Measurements from ENCODE around the gene CASP9. TPM values are rescaled to one million over a fixed set of nuclear protein-coding genes. Genes with fewer than 3 reads are reported as not detected.
A peak's percentile ranks its signal among the peaks of the same experiment; 100 is the strongest.

The CASP9 gene
- total RNA-seq, 1 donor from 2014 or later = 12.6 TPM

GRCh38 chr1:15541231-15541792, 17.3 kb upstream of the CASP9 start:
- Mint-ChIP-seq H3K4me3 (ENCODE audit: unreplicated experiment) (no peak overlapping the region), H3K27me3 (ENCODE audit: unreplicated experiment) (no peaks in the 10 kb centered on the region), H3K4me1 (ENCODE audit: unreplicated experiment) (peaks cover 4% of the 10 kb centered on the region), H3K9me3 (ENCODE audit: unreplicated experiment) (no peaks in the 10 kb centered on the region), H3K27ac (ENCODE audit: unreplicated experiment) (no peak overlapping the region), H3K36me3 (ENCODE audit: unreplicated experiment) (peaks cover 40% of the 10 kb centered on the region)
- TF ChIP-seq CTCF (IDR thresholded peaks at IDR 0.05) = no peak
- no peak for DNase-seq (ENCODE audit: extremely low spot score, unreplicated experiment)

DNA sequence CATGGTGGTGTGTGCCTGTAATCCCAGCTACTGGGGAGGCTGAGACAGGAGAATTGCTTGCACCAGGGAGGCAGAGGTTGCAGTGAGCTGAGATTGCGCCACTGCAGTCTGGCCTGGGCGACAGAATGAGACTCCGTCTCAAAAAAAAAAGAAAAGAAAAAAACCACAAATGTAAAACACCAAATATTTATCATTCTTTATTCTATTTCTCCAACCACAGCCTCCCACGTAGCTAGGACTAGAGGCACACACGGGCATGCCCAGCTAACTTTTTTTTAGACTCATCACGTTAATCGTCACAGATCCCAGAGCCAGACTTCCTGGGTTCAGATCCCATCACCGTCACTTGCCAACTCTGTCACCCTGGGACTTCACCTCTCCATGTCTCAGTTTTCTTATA, 16.2 kb upstream of the CASP9 start:
- H3K27ac Mint-ChIP-seq (ENCODE audit: unreplicated experiment) = no peak overlapping the region
- H3K36me3 Mint-ChIP-seq (ENCODE audit: unreplicated experiment) = peaks cover 36% of the 10 kb centered on the region
- TF ChIP-seq CTCF (IDR thresholded peaks at IDR 0.05) = no peak
- no peaks in the 10 kb centered on the region for H3K9me3 Mint-ChIP-seq (ENCODE audit: unreplicated experiment)
- no peak overlapping the region for H3K4me3 Mint-ChIP-seq (ENCODE audit: unreplicated experiment)
- DNase-seq (ENCODE audit: extremely low spot score, unreplicated experiment) = peak; percentile 10
- no peaks in the 10 kb centered on the region for H3K27me3 Mint-ChIP-seq (ENCODE audit: unreplicated experiment)
- H3K4me1 Mint-ChIP-seq (ENCODE audit: unreplicated experiment) = peaks cover 4% of the 10 kb centered on the region

DNA sequence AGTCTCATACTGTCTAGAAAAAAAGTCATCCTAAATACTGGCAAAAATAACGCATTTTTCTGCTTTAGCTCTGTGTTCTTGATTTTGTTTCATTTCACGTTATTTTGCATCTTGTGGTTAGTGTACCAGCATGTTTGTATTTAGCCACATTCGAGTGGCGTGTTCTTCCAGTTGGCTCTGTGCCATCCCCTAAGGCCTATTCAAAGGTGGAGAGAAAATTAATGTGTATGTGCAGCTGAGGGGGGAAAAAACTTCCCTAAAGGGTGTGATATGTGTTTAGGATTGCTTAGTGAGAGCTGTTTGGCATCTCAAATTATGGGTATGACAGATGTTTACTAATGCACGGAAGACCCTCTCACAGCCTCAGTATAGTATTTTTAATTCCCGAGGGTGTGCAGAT, 14.8 kb upstream of the CASP9 start:
- Mint-ChIP-seq H3K36me3 (ENCODE audit: unreplicated experiment) (peaks cover 37% of the 10 kb centered on the region), H3K9me3 (ENCODE audit: unreplicated experiment) (no peaks in the 10 kb centered on the region), H3K27ac (ENCODE audit: unreplicated experiment) (no peak overlapping the region), H3K4me3 (ENCODE audit: unreplicated experiment) (no peak overlapping the region), H3K4me1 (ENCODE audit: unreplicated experiment) (peaks cover 4% of the 10 kb centered on the region), H3K27me3 (ENCODE audit: unreplicated experiment) (no peaks in the 10 kb centered on the region)
- peak; percentile 13 for DNase-seq (ENCODE audit: extremely low spot score, unreplicated experiment)
- no peak for TF ChIP-seq CTCF (IDR thresholded peaks at IDR 0.05)

GRCh38 chr1:15531682-15532081, 7.7 kb upstream of the CASP9 start:
- Mint-ChIP-seq H3K27ac (ENCODE audit: unreplicated experiment) (no peak overlapping the region), H3K36me3 (ENCODE audit: unreplicated experiment) (peaks cover 18% of the 10 kb centered on the region), H3K27me3 (ENCODE audit: unreplicated experiment) (no peaks in the 10 kb centered on the region), H3K9me3 (ENCODE audit: unreplicated experiment) (no peaks in the 10 kb centered on the region), H3K4me1 (ENCODE audit: unreplicated experiment) (peaks cover 19% of the 10 kb centered on the region), H3K4me3 (ENCODE audit: unreplicated experiment) (no peak overlapping the region)
- DNase-seq (ENCODE audit: extremely low spot score, unreplicated experiment) = no peak
- TF ChIP-seq CTCF (IDR thresholded peaks at IDR 0.05) = no peak

DNA sequence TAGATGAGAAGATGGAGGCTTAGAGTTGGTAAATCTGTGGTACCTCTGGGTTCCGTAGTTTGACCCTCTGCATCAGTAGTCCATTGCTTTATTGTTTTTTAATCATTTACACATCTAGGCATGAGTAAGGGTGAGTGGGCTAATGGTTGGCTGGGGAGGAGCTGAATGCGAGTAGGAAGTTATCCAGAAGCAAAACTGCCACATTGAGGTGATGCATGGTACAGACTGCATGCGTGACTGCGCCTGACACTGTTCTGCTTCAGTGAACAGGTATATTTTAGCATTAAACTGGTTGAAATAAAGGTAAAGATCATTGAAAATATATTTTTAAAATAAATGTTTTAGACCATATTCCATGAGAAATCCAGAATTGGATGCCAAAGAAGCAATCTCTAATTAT, 7.0 kb upstream of the CASP9 start:
- no peaks in the 10 kb centered on the region for H3K27me3 Mint-ChIP-seq (ENCODE audit: unreplicated experiment)
- H3K4me1 Mint-ChIP-seq (ENCODE audit: unreplicated experiment) = peaks cover 23% of the 10 kb centered on the region
- H3K4me3 Mint-ChIP-seq (ENCODE audit: unreplicated experiment) = no peak overlapping the region
- no peak overlapping the region for H3K27ac Mint-ChIP-seq (ENCODE audit: unreplicated experiment)
- DNase-seq (ENCODE audit: extremely low spot score, unreplicated experiment) = no peak
- peaks cover 12% of the 10 kb centered on the region for H3K36me3 Mint-ChIP-seq (ENCODE audit: unreplicated experiment)
- H3K9me3 Mint-ChIP-seq (ENCODE audit: unreplicated experiment) = no peaks in the 10 kb centered on the region
- TF ChIP-seq CTCF (IDR thresholded peaks at IDR 0.05) = no peak

Measured in osteocyte (in vitro differentiated cells).